Omental fat pad (tissue), 4 donors: ENCODE data around the gene DEDD2. TPM values are rescaled to one million over a fixed set of nuclear protein-coding genes. Genes with fewer than 3 reads are reported as not detected.

ENCODE experiments used
- ATAC-seq: fragments of 150-250 bp; one replicate; pipeline ENCODE4 v1.9.1; 2016; ENCODE audit warnings: mild to moderate bottlenecking, moderate library complexity; ENCODE audit not compliant: low FRiP score
- DNase-seq: peaks from one replicate; pipeline ENCODE4 v3.0.0-alpha.2; 2019; ENCODE audit warnings: low spot score
- total RNA-seq, 4 donors: library from RNA; depleted of rRNA; stranded (reverse); fragments of >200 nt; gene quantifications; one replicate each; pipeline ENCODE4 v1.1.0, GENCODE V29; 2016
- TF ChIP-seq, protein P1 (sequence below), 3 donors: fragments of 450-650 bp; IDR thresholded peaks; one replicate each; pipeline ENCODE4 v1.5.1; 2016 to 2017; ENCODE audit warnings: antibody characterized with exemption in 3 of 3, mild to moderate bottlenecking in 3 of 3, moderate library complexity in 2 of 3

Gene DEDD2
- total RNA-seq, 4 donors from 2014 or later, result 22.0 to 59.3 (median 29.9) TPM

DNA sequence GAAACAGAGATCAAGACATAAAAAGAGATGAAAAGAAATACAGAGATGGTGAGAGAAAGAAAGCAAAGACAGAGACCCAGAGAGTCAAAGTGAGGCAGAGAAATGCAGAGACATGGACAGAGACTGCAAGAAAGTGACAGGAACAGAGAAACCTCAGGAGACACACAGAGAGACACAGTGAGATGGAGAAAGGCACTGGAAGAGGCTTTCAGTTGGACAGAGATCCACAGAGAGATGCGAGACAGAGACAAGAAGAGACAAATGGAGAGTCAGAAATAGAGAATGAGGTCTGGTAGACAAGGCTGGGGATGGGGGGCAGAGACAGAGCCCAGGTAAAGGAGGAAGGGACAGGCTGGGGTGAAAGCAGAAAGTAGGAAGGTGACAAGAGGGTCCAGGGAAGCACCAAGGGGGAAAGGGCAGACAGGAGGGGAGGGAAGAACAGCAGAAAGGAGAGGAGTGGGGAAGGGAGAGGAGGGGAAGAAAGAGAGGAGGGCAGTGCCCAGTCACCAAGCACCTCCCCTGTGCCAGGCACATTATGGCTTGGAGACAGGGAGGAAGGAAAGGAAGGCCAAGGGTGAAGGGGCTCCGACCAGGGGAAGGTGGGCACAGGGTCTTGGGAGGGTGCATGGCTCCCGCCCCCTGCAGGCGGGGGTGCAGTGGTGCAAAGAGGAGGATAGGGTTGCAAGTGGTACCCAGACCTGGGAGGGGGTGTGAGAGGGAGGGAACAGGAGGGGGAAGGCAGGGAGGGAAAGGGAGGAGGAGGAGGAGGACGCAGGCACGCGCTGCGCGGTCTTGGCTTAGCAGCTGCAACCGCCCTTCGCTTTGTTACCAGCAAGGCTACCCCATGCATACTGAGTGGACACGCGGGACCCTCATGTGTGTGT is 38.4 kb downstream of the DEDD2 start:
- TF ChIP-seq, protein P1, sequence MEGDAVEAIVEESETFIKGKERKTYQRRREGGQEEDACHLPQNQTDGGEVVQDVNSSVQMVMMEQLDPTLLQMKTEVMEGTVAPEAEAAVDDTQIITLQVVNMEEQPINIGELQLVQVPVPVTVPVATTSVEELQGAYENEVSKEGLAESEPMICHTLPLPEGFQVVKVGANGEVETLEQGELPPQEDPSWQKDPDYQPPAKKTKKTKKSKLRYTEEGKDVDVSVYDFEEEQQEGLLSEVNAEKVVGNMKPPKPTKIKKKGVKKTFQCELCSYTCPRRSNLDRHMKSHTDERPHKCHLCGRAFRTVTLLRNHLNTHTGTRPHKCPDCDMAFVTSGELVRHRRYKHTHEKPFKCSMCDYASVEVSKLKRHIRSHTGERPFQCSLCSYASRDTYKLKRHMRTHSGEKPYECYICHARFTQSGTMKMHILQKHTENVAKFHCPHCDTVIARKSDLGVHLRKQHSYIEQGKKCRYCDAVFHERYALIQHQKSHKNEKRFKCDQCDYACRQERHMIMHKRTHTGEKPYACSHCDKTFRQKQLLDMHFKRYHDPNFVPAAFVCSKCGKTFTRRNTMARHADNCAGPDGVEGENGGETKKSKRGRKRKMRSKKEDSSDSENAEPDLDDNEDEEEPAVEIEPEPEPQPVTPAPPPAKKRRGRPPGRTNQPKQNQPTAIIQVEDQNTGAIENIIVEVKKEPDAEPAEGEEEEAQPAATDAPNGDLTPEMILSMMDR (IDR thresholded peaks at IDR 0.05), result no peak
- DNase-seq, result no peak
- ATAC-seq, result no peak

DNA sequence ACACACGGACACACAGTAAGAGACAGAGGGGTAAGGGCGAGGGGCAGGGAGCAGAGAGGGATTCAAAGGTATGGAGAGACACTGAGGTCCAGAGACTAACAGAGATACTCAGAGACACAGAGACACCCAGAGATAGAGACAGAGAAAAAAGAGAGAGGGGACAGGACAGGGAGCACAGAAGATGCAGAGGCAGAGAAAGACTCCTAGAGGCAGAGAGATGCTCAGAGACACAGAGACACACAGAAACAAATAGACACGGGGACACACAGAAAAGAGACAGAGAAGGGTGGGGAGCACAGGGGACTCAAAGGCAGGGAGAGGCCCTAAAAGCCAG is 39.8 kb downstream of the DEDD2 start:
- TF ChIP-seq, protein P1 (IDR thresholded peaks at IDR 0.05), result no peak
- ATAC-seq (no peak), DNase-seq (no peak)

GRCh38 chr19:42176990-42177685 is 40.3 kb downstream of the DEDD2 start:
- TF ChIP-seq, protein P1 (IDR thresholded peaks at IDR 0.05), result no peak
- ATAC-seq (peak; percentile 90), DNase-seq (peak; percentile 46)

DNA sequence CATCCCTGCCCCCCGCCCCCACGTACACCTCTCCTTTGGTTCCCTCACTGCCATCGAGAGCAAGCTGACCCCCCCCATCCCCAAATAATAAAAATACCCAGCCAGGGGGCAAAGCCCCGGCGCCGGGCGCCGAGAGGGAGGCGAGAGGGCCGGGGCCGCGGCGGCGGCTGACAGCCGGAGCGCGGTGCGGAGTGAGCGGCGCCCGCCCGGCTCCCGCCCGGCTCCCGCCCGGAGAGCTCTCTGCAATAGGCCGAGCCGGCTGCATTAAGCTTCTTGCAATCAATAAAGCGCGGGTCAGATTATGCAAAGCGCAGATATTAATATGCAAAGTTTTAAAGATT is 40.9 kb downstream of the DEDD2 start:
- peak; percentile 53 for ATAC-seq
- TF ChIP-seq, protein P1 (IDR thresholded peaks at IDR 0.05), result no peak
- no peak for DNase-seq

- TF ChIP-seq, protein P1 (IDR thresholded peaks at IDR 0.05), result no peak
- DNase-seq (no peak), ATAC-seq (no peak)
These were observed 41.4 kb downstream of the DEDD2 start for GRCh38 chr19:42175952-42176648.

DNA sequence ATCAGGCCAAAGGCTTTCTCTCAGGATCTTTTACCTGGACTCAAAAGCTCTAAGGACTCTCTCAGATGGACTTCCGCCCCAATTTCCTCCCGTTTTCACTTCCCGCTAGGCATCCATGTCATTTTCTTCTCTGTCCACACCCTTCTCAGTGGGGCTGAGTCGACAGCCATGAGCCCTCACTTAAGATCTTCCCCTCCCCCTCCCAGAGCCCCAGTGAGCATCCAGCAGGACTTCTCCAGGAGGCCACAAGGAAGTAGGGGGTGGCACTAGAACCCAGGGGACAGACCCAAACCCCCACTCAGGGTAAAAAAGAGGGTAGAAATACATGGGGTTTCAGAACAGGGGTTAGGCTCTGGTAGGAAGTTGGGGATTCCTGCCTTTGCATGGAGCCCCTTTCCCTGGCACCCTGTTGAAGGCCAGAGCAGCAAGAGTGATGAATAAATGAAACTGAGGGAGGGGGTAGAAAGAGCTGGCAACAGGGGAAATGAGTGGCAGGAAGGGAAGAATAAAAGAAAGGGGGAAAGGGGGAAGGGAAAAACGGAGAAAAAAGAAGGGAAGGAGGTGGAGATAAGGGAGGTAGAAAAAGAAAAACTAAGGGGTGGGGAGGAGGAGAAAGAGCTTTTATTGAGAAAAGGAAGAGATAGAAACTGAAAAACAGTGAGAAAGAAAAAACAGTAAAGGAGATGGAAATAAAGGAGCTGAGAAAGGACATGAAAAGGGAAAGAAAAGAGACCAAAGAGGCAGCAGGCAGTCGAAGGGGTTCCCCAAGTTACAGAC is 42.3 kb downstream of the DEDD2 start:
- ATAC-seq, result no peak
- TF ChIP-seq, protein P1 (IDR thresholded peaks at IDR 0.05), result no peak
- DNase-seq, result no peak
